HG03442 (cell line): Measurements from ENCODE around the gene UNC13C.

Experiments used
- ATAC-seq: cut with Tn5 transposase; IDR thresholded peaks from one replicate; pipeline ENCODE4 v1.9.1; 2021; ENCODE audit warnings: mild to moderate bottlenecking, moderate library complexity; ENCODE audit not compliant: unreplicated experiment

The UNC13C gene

GRCh38 chr15:54017251-54017650, 39.0 kb downstream of the UNC13C start:
- no peak for ATAC-seq

DNA sequence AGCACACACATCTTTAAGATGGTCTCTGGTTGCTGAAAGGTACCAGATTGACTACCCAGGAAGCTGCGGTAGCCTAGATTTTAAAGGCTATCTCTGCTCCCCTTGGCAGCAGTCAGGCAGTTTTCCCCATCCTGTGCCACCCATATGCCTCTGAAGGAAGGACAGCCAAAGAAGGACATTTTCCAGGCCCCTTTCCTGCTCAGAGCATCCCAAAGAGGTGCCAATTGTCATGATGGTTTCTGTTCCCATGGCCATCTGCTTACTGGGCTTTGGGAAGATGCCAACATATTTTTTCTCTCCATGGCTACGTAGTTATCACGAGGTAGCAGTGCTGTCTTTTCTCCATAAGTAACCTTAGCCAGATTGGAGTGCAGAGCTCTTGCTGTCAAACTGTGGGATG, 39.7 kb downstream of the UNC13C start:
- ATAC-seq, result no peak

DNA sequence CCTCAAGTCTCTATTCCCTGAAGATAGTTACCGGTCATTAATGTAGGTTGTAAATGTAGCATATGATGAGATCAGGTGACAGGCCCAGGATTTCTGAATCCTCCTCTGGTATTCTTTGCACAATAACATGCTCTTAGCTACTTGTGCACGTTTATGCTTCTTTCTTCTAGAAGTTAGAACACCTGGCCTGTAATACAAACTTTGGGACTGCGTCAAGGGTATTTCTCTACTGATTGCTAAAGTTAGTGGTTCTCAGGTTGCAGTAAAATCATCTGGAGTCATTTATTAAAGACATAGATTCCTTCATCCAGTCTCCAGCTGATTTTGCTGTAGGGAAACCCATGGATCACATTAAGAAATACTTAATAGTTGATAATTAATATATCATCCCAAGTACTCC, 48.0 kb downstream of the UNC13C start:
- no peak for ATAC-seq

DNA sequence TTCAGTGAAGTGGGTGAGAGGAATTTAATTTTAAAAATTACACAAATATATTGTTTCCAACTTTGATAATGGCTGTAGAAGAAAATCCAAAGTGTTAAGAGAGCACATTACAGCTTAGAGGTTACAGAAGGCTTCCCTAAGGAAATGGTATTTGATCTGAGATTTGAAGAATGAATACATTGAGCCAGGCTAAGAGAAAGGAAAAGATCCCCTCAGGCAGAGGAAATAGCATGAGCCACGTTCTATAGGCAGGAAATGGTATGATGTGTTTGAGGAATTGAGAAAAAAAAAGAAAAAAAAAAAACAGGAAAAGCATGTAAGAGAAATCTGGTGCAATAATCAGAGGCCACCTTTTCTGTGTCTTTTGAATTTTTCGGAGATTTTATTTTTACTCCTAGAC, 48.6 kb downstream of the UNC13C start:
- ATAC-seq, result no peak

DNA sequence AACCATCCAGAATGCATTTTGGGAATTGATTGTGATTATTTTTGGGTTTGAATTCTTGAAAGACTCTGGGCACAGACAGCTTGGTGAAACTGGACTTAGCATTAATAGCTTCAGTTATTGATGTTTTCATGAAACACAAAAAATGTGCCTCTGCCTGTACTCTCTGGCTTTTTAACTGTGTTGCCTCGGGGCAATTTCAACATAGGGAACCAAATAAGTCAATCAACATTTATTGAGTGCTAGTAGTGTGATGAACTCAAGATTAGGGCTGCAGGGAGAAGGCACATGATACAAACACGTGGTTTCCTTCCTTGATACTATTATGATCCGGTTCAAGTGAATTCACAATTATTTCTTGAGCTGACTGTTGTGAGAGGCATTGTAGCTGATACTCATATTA, 50.8 kb downstream of the UNC13C start:
- no peak for ATAC-seq

GRCh38 chr15:54032066-54032465, 53.8 kb downstream of the UNC13C start:
- no peak for ATAC-seq

GRCh38 chr15:54033356-54033860, 55.2 kb downstream of the UNC13C start:
- ATAC-seq, result no peak

- ATAC-seq, result no peak
Measured at GRCh38 chr15:54033869-54034458, 55.7 kb downstream of the UNC13C start.

- ATAC-seq, result no peak
Measured at GRCh38 chr15:54035616-54036015, 57.4 kb downstream of the UNC13C start.

- no peak for ATAC-seq
Measured at GRCh38 chr15:54045397-54045796, 67.2 kb downstream of the UNC13C start.

DNA sequence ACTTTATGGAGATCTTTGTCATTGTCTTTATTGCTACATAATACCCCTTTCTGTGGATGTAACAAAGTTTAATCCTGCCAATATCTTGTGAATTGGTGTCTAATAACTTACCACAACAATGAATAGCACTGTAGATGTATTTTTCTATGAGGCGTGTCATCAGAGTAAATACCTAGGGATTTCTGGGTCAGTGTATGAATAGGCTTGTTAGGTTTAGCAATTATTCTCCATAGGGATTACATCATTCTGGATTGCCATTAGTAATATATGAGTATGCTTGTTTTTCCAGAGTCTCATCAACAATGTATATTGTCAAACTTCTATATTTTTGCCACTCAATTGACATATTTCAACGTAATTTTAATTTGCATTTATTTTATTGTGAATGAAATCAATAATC, 67.9 kb downstream of the UNC13C start:
- ATAC-seq, result no peak

GRCh38 chr15:54064365-54064764, 86.1 kb downstream of the UNC13C start:
- ATAC-seq, result no peak

GRCh38 chr15:54066403-54066802, 88.2 kb downstream of the UNC13C start:
- ATAC-seq, result no peak

GRCh38 chr15:54082836-54083492, 104.7 kb downstream of the UNC13C start:
- ATAC-seq, result no peak

DNA sequence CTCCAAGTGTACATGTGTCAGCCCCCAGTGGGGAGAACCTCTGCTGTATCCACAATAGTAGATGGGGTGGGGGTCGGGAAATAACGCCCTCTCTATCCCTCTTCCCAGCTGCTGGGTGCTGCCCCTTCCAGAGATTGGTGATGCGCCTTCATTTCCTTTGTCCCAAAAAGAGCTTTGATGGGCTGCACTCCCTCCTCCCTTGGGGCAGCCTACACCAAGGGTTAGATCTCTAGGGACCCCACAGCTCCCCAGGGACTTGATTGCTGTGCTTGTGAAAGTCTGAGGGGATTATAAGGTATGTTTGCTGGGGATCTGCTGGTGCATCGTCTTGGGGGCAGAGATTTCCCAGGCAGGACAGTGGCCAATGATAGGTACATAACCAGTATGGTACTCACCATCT, 105.3 kb downstream of the UNC13C start:
- no peak for ATAC-seq

GRCh38 chr15:54083991-54084390, 105.8 kb downstream of the UNC13C start:
- no peak for ATAC-seq

GRCh38 chr15:54088837-54089236, 110.6 kb downstream of the UNC13C start:
- no peak for ATAC-seq

DNA sequence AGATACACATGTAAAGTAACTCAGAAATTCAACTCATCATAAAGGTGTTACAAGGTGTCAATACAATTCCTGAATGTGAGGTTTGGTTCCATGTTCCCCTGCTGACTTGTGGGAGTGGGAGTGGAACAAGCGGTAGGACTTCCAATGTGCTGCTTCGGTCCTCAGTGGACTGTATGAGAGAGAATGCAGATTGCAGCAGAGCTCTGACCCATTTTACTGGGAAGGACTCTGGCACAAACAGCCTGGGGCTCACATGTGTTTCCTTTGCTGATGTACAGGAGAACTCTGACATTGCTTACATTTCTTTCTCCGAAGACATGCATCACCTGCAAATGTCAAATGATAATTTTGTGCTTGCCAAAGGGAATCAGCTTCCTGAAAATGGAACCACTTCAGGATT, 111.5 kb downstream of the UNC13C start:
- ATAC-seq, result no peak

GRCh38 chr15:54091651-54092050, 113.4 kb downstream of the UNC13C start:
- ATAC-seq, result no peak

DNA sequence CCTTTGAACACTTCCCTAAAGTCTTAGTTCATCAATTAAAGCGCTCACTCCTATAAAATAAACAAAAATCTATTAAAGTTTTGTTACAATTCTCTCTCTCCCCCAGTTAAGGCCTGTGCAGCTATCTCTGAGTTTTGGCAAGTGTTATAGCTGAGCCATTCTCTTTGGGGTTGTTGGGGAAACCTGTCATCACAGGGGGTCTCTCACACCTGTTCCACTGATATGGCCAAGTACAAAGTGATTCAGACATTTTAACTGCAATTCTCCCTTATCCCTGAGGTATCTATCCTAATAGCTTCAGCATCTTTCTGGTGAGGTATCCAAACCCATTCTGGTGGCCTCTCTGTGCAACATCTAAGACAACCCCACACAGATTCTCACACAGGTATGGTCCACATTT, 116.4 kb downstream of the UNC13C start:
- no peak for ATAC-seq

DNA sequence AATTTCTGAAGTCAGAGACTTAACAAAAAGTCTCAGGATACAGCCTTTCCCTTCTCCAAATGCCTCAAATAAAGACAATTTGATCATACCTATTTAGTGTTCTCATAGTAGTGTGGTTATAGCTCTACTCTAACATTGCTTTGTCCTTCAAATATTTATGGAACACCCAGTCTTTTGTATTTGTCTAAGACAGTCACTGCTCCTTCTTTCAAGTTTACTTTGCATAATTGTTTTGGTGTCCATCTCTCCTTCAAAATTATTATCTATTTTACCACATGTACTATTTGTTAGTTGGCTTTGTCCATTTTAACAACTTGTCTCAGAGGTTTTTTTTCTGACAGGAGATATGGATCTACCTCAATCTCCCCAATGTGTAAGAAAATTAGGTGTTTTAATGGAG, 118.8 kb downstream of the UNC13C start:
- ATAC-seq, result no peak

DNA sequence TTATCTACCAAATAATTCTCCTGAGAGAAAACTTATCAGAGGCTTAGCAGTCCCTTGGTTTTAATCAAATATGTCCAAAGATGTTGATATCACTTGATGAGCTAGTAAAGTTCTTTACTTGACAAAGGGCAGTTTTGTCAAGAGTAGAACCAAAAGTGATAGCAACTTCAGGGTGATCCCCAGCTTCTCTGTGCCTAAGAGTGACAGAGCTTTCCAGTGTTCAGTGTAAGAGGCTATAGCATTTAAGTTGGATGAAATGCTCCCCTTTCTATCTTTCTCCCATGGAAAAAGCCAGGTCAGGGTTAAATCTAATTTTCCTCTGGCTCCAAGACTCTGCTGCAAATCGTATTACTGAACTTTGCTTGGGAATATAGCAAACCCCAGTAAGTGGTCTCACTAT, 120.8 kb downstream of the UNC13C start:
- ATAC-seq, result no peak
